Kidney (tissue), 14 donors: ENCODE measurements around the gene OR52E8. TPM values are rescaled to one million over a fixed set of nuclear protein-coding genes. Genes with fewer than 3 reads are reported as not detected.
A peak's percentile ranks its signal among the peaks of the same experiment; 100 is the strongest.

Experiments
- DNase-seq, 5 donors: peaks; one replicate each; pipeline ENCODE4 v3.0.0-alpha.2; 2013 to 2020
- FAIRE-seq: peaks from 2 replicates; lab custom pipeline; 2012; peaks lifted over from hg19 to GRCh38; lab: Jason Lieb, UNC
- H3K27ac ChIP-seq, 2 donors: one replicate each; pipeline ENCODE4 v1.7.0; 2013; ENCODE audit warnings: low read depth in 2 of 2, low read length in 2 of 2, inconsistent platforms in 1 of 2
- H3K27me3 ChIP-seq: one replicate; pipeline ENCODE4 v1.7.1; 2013; ENCODE audit warnings: low read length, inconsistent platforms; ENCODE audit not compliant: control insufficient read depth, insufficient read depth
- H3K36me3 ChIP-seq, 3 donors: one replicate each; pipeline versions ENCODE4 v1.7.0 to v1.7.1; 2013; ENCODE audit warnings: low read length in 3 of 3, control low read depth in 1 of 3, inconsistent platforms in 1 of 3; ENCODE audit not compliant: insufficient read depth in 3 of 3, control insufficient read depth in 2 of 3
- H3K4me1 ChIP-seq, 3 donors: one replicate each; pipeline versions ENCODE4 v1.7.0 to v1.7.1; 2013; ENCODE audit warnings: low read length in 3 of 3, inconsistent platforms in 1 of 3, low read depth in 1 of 3; ENCODE audit not compliant: control insufficient read depth in 2 of 3, insufficient read depth in 2 of 3
- H3K4me3 ChIP-seq, 3 donors: one replicate each; pipeline versions ENCODE4 v1.7.0 to v1.8.1; 2013; ENCODE audit warnings: low read length in 3 of 3, control low read depth in 1 of 3, inconsistent platforms in 1 of 3
- H3K9ac ChIP-seq, 3 donors: one replicate each; pipeline versions ENCODE4 v1.7.0 to v1.7.1; 2013; ENCODE audit warnings: low read length in 3 of 3, control low read depth in 1 of 3, inconsistent platforms in 1 of 3
- H3K9me3 ChIP-seq, 3 donors: one replicate each; pipeline versions ENCODE4 v1.7.0 to v1.7.1; 2013; ENCODE audit warnings: low read length in 3 of 3, control low read depth in 1 of 3, inconsistent platforms in 1 of 3; ENCODE audit not compliant: control insufficient read depth in 2 of 3, insufficient read depth in 1 of 3
- CTCF ChIP-seq: IDR thresholded peaks from 3 replicates; pipeline ENCODE4 v1.5.1; 2012; ENCODE audit warnings: mild to moderate bottlenecking, moderate library complexity, borderline replicate concordance; ENCODE audit not compliant: insufficient read depth; ENCODE audit errors: extremely low read depth
- intact Hi-C: fragments of 100-400 bp; cut with DNase I; formaldehyde crosslinking; loops from one replicate; pipeline ENCODE4 v1.11.1; 2022
- polyA plus RNA-seq: library from polyadenylated mRNA; stranded (reverse); fragments of 350-450 nt; fragmentation: Illumina TruSeq; extraction: RNeasy Lipid Tissue Mini Kit (QIAGEN cat#74804); gene quantifications from one replicate; pipeline ENCODE4 v1.2.3, GENCODE V29; 2014; ENCODE audit warnings: low read depth, low replicate concordance; ENCODE audit not compliant: insufficient read depth
- total RNA-seq: library from RNA; stranded (reverse); fragmentation: NEBNext Ultra II Directional; extraction: Animal tissue kit (Norgen Biotek cat#: 25700); gene quantifications from one replicate; pipeline ENCODE4 v1.2.1, GENCODE V29; 2021
- donor health status: control.
- donor health status: control.
- donor health status: control.
- donor health status: control.
- donor health status: control.
- donor health status: DM: yes; HTN: yes; CAD: no.
- donor health status: Normal renal cell carcinoma (clear cell type).

Gene OR52E8
- total and polyA plus RNA-seq, 2 donors from 2014 or later, result 0.25 TPM; not detected in 1

GRCh38 chr11:5833446-5833845 is 24.0 kb downstream of the OR52E8 start:
- Histone ChIP-seq H3K27ac (no peak overlapping the region), H3K9me3 (no peaks in the 10 kb centered on the region), H3K4me3 (no peak overlapping the region), H3K36me3 (no peaks in the 10 kb centered on the region), H3K4me1 (no peaks in the 10 kb centered on the region), H3K27me3 (no peaks in the 10 kb centered on the region), H3K9ac (no peak overlapping the region)
- FAIRE-seq (no peak), DNase-seq (no peak)
- intact Hi-C loops, result no loop called here
- TF ChIP-seq CTCF, result no peak

- DNase-seq (no peak), FAIRE-seq (no peak)
- no peak overlapping the region for H3K9ac ChIP-seq
- intact Hi-C loops, result no loop called here
- H3K9me3 ChIP-seq, result no peaks in the 10 kb centered on the region
- no peaks in the 10 kb centered on the region for H3K4me1 ChIP-seq
- H3K27me3 ChIP-seq, result no peaks in the 10 kb centered on the region
- H3K27ac ChIP-seq, result no peak overlapping the region
- H3K36me3 ChIP-seq, result no peaks in the 10 kb centered on the region
- no peak for TF ChIP-seq CTCF
- H3K4me3 ChIP-seq, result no peak overlapping the region
Measured at GRCh38 chr11:5831196-5831829, 26.2 kb downstream of the OR52E8 start.

- H3K36me3 ChIP-seq, result no peaks in the 10 kb centered on the region
- no peak for FAIRE-seq
Measured at GRCh38 chr11:5818245-5818886, 39.1 kb downstream of the OR52E8 start.

More at GRCh38 chr11:5818245-5818886, 39.1 kb downstream of the OR52E8 start:
- Histone ChIP-seq H3K9me3 (no peaks in the 10 kb centered on the region), H3K4me1 (no peaks in the 10 kb centered on the region), H3K27me3 (no peaks in the 10 kb centered on the region), H3K9ac (no peak overlapping the region), H3K27ac (no peak overlapping the region), H3K4me3 (peak overlapping the region in 1 of 3 donors; percentile 43)
- DNase-seq, result no peak
- intact Hi-C loops, result no loop called here
- TF ChIP-seq CTCF, result no peak
